Activated T-helper 17 cell treated with anti-CD3 and anti-CD28 coated beads, Interleukin-2, amount 50 U/mL, for 72 hours (primary cell): ENCODE results near the gene QARS1. TPM values are rescaled to one million over a fixed set of nuclear protein-coding genes. Genes with fewer than 3 reads are reported as not detected.

Experiments used
- ATAC-seq: fragments of 150-1000 bp; cut with Tn5 transposase; replicated peaks from 2 replicates; pipeline ENCODE4 v1.10.0; 2021; ENCODE audit warnings: mild to moderate bottlenecking, moderate library complexity
- H3K27ac Mint-ChIP-seq: one replicate; pipeline ENCODE4 v1.8.0; 2022; ENCODE audit warnings: mixed read lengths
- H3K27me3 Mint-ChIP-seq: one replicate; pipeline ENCODE4 v1.8.0; 2022; ENCODE audit warnings: mixed read lengths
- H3K36me3 Mint-ChIP-seq: one replicate; pipeline ENCODE4 v1.8.0; 2022; ENCODE audit warnings: low read depth, mild to moderate bottlenecking, mixed read lengths
- H3K4me1 Mint-ChIP-seq: one replicate; pipeline ENCODE4 v1.8.0; 2022; ENCODE audit warnings: mixed read lengths
- H3K4me3 Mint-ChIP-seq: one replicate; pipeline ENCODE4 v1.8.0; 2022; ENCODE audit warnings: mild to moderate bottlenecking, mixed read lengths
- H3K9me3 Mint-ChIP-seq: one replicate; pipeline ENCODE4 v1.8.0; 2022; ENCODE audit warnings: mixed read lengths
- total RNA-seq, 2 donors: library from RNA; stranded (reverse); gene quantifications; one replicate each; pipeline ENCODE4 v1.2.3, GENCODE V29; 2022

Gene QARS1
- total RNA-seq, 2 donors from 2014 or later = 284 to 292 TPM

DNA sequence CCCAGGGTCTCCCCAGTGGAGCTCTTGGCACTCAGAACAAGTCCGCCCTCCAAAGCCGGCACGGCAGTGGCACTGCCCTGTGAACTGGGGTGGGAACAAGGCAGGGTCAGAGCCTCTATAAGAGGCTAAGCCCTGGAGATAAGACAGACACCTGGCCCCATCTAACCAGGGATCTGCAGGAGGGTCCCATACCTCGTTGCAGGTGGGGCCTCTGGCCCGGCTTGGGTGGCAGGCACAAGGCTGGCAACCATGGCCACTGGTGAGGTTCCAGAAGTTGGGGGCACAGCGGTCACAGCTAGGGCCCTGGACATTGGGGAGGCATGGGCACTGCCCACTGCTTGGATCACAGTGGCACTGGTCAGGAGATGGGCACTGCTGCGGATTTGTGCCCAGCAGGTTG, 19.6 kb upstream of the QARS1 start:
- Mint-ChIP-seq H3K36me3 (peaks cover under 1% of the 10 kb centered on the region), H3K4me3 (no peak overlapping the region), H3K4me1 (no peaks in the 10 kb centered on the region), H3K27ac (no peak overlapping the region), H3K9me3 (no peaks in the 10 kb centered on the region), H3K27me3 (no peaks in the 10 kb centered on the region)
- no peak for ATAC-seq

DNA sequence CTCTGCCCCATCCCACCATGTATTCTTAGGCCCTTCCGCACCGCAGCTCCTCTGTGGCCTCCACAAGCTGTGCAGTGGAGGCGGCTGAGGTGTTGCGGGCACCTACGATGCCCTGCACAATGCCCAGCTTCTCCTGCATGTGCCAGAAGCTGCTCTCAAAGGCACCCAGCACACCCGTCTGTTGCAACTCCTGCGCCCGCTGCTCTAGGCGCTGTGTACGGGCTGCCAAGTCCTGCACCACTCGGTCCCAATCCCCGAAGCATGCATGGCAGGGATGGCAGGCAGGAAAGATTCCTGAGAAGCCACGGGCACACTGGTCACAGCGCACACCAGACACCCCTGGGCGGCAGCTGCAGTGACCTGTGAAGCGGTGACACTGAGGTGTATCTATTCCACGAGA, 19.1 kb upstream of the QARS1 start:
- Mint-ChIP-seq H3K27me3 (no peaks in the 10 kb centered on the region), H3K9me3 (no peaks in the 10 kb centered on the region)

DNA sequence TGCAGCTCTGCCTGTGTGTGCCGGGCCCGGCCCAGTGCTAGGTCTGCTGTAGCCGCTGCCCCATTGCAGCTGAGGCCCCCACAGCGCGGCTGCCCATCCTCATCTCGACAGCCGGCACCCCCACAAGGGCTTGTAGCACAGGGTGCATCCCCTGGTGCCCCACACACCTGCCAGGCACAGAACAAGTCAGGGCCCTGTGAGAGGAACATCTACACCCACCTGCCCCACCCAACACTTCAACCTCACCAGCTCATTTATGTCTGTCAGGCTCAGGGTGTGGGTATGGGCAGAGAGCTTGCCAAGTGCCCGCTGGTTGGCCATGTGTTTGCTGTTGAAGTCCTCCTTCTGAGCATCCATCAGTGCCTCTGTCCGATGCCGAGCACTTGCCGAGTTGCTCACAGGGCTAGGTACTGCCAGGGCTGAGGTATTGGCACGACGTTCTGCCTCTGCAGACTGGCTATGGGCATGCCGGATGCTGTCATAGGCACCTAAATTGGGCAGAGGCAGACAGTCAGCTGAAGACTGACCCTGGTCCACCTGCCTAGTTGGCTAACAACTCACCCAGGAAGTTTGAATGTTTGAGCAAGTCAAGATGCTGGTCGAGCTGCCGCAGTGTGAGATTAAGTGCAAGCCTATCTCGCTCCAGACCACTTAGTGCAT, 18.5 kb upstream of the QARS1 start:
- no peak for ATAC-seq
- Mint-ChIP-seq H3K9me3 (no peaks in the 10 kb centered on the region), H3K27me3 (no peaks in the 10 kb centered on the region), H3K27ac (no peak overlapping the region), H3K4me1 (no peaks in the 10 kb centered on the region), H3K36me3 (peaks cover 13% of the 10 kb centered on the region), H3K4me3 (no peak overlapping the region)

More for the DNA sequence above, 19.1 kb upstream of the QARS1 start:
- H3K4me3 Mint-ChIP-seq = no peak overlapping the region
- H3K27ac Mint-ChIP-seq = no peak overlapping the region
- no peak for ATAC-seq
- no peaks in the 10 kb centered on the region for H3K4me1 Mint-ChIP-seq
- H3K36me3 Mint-ChIP-seq = peaks cover 6% of the 10 kb centered on the region

DNA sequence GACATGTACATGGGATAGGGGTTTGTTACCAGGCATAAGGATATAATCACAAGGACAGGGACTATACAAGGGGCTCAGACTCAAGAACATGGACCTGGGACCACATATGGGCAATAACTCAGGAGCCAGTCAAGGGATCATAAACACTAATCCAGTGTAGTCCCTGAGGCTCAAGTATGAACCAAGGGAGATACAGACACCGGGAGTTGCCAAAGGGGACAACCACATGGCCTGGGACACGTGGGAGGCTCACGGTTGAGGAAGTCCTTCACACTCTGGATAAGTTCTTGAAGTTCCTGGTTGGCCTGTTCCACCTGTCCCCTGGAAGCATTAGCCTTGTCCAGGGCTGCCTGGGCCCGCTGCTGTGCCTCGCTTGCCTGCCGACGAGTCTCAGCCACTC, 17.9 kb upstream of the QARS1 start:
- Mint-ChIP-seq H3K4me1 (no peaks in the 10 kb centered on the region), H3K4me3 (peak overlapping the region; percentile 79), H3K27me3 (no peaks in the 10 kb centered on the region), H3K9me3 (no peaks in the 10 kb centered on the region), H3K36me3 (peaks cover 18% of the 10 kb centered on the region), H3K27ac (peak overlapping the region; percentile 79)
- ATAC-seq = no peak

DNA sequence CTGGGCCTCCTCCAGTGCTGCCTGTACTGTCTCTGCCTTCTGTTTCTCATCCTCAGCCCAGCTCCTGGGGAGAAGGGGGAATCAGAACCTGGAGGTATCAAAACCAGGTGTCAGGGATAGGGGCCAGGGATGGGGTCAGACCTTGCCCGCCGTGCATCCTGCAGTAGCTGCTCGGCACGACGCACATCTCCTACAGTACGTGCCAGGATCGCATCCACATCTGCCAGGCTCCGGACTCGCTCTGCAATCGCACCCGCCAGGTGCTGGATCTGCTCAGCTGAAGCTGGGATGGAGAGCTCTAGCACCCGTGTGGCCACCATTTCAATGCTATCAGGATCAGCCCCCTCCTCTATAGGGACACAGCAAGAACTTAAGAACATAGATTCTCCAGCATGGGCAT, 17.5 kb upstream of the QARS1 start:
- H3K27me3 Mint-ChIP-seq = no peaks in the 10 kb centered on the region
- peak overlapping the region; percentile 79 for H3K27ac Mint-ChIP-seq
- peaks cover 21% of the 10 kb centered on the region for H3K36me3 Mint-ChIP-seq
- no peaks in the 10 kb centered on the region for H3K9me3 Mint-ChIP-seq
- no peaks in the 10 kb centered on the region for H3K4me1 Mint-ChIP-seq
- no peak for ATAC-seq
- peak overlapping the region; percentile 79 for H3K4me3 Mint-ChIP-seq

DNA sequence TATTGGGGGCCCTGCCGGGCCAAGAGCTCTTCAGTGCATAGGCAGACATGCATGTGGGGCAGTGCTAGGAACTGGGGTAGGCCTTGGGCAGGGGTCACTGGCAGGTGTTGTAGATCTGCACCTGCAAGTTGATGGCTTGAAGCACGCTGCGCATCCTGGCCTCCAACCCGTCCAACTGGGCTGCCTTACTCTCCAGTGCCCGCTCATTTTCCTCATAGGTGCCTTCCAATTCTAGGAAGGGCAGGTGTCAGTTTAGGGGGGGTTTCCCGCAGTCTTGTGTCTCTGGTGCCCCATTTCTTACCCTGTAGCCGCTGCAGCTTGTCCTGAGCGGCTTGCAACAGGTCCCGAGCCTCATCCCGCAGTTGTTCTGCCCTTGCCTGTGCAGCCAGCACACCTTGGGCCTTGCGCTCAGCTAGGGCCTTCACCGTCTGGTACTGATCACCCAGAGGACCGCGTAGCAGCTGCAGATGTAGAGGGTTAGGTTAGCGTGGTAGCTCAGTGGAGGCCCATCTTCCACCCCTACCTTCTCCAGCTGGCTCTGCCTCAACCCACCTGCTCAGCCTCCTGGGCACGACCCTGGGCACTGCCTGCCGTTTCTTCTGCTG, 16.7 kb upstream of the QARS1 start:
- no peaks in the 10 kb centered on the region for H3K9me3 Mint-ChIP-seq
- no peak for ATAC-seq
- no peaks in the 10 kb centered on the region for H3K4me1 Mint-ChIP-seq
- H3K36me3 Mint-ChIP-seq = peaks cover 26% of the 10 kb centered on the region
- peak overlapping the region; percentile 79 for H3K4me3 Mint-ChIP-seq
- H3K27me3 Mint-ChIP-seq = no peaks in the 10 kb centered on the region
- H3K27ac Mint-ChIP-seq = peak overlapping the region; percentile 79

DNA sequence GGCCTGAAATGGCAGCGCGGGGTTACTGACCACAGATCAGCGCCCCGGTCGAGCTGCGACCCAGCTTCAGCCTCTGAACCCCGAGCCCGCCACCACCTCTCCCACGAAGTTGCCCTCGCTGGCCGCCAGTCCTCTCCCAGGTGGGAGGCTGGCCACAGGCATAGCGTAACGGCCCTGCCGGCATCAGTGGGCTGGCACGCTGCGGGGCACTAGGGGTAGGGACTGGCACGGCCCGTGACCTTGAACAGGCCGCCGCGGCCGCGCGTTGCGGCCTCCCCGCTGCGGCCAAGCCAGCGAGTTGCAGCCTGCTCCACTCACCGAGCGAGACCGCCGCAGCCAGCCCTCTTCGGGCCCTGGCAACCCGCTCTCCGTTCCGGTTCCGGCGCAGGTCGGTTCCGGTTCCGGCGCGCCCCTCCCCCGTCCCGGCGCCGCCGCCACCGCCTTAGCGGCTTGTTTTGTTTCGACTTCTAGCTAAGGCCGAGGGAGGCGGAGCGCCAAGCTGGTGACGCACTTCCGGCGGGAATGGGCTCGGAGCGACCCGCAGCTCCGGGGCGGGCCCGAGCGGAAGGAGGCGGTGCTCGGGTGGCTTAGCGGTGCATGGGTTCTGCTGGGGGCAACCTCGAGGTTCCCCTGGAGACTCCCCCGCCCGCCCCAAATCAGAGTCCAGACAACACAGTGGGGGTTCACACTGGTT, 16.0 kb upstream of the QARS1 start, which contains the start of gene USP19:
USP19 (minus strand) TSS at position 386 of the 694 bp plus-strand sequence. CDS start 1,678 bp downstream, outside the sequence.
- ATAC-seq = peak; percentile 97
- H3K36me3 Mint-ChIP-seq = peaks cover 33% of the 10 kb centered on the region
- H3K9me3 Mint-ChIP-seq = no peaks in the 10 kb centered on the region
- no peaks in the 10 kb centered on the region for H3K4me1 Mint-ChIP-seq
- H3K4me3 Mint-ChIP-seq = peak within 1 kb of the TSS; percentile 79
- H3K27me3 Mint-ChIP-seq = no peaks in the 10 kb centered on the region
- peak within 1 kb of the TSS; percentile 84 for H3K27ac Mint-ChIP-seq

DNA sequence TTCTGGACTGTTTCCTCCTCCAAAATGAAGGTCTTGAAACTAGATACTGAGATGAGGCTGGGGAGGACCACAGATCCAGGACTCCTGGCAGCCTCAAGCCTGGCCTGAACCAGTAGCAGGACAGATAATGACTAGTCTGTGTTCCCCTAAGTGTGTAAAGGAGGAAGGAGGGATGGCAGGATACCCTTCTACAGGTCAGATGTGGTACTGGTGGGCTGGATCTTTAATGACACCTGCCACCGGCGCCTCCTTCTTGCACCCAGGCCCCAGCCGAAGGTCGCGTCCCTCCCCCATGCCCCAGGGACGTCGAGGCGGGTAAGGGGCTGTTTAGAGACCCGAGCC, 15.5 kb upstream of the QARS1 start:
- Mint-ChIP-seq H3K9me3 (no peaks in the 10 kb centered on the region), H3K4me1 (no peaks in the 10 kb centered on the region), H3K27me3 (no peaks in the 10 kb centered on the region), H3K4me3 (peak overlapping the region; percentile 79), H3K36me3 (peaks cover 38% of the 10 kb centered on the region), H3K27ac (peak overlapping the region; percentile 84)
- ATAC-seq = peak; percentile 1

DNA sequence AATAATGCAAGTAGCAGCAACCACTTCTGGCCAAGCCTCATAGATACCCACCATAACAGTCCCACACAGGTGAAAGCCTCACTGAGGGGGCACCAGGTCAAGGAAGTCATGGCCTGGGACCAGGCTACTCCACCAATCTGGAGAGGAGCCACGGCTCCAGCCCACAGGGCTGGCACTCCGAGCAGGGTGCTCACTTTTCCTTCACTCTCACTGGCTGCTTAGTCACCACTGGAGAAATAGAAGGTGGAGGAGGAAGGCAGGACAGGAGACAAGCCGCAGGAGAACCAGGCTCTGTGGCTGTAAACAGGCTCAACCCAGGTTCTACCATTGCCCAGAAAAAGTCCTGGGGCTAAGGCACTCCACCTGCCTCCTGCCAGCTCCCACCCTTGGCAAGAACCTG, 14.9 kb upstream of the QARS1 start:
- peak overlapping the region; percentile 79 for H3K4me3 Mint-ChIP-seq
- H3K4me1 Mint-ChIP-seq = no peaks in the 10 kb centered on the region
- H3K27me3 Mint-ChIP-seq = no peaks in the 10 kb centered on the region
- H3K9me3 Mint-ChIP-seq = no peaks in the 10 kb centered on the region
- ATAC-seq = no peak
- H3K36me3 Mint-ChIP-seq = peaks cover 44% of the 10 kb centered on the region
- peak overlapping the region; percentile 84 for H3K27ac Mint-ChIP-seq

DNA sequence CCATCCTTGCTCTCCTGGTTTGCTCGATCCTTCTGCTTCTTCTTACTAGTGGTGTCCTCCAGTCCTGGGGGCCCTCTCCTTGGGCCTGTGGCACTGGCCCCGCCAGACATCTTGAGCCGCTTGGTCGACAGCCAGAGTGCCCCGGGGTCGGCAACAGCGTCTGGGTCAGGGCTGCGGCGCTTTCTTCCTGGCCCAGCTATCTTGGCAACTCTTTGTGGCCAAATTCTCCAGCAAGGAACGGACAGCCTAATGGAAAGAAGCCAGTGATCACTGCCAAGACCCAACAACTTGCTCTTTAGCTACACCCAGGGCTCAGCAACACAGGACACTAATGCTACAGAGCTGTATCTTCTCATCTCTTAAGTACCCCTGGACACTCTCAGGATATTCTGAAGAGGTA, 14.5 kb upstream of the QARS1 start:
- ATAC-seq = no peak
- H3K4me3 Mint-ChIP-seq = peak overlapping the region; percentile 79
- H3K27ac Mint-ChIP-seq = no peak overlapping the region
- H3K27me3 Mint-ChIP-seq = no peaks in the 10 kb centered on the region
- H3K9me3 Mint-ChIP-seq = no peaks in the 10 kb centered on the region
- H3K4me1 Mint-ChIP-seq = no peaks in the 10 kb centered on the region
- peaks cover 48% of the 10 kb centered on the region for H3K36me3 Mint-ChIP-seq

DNA sequence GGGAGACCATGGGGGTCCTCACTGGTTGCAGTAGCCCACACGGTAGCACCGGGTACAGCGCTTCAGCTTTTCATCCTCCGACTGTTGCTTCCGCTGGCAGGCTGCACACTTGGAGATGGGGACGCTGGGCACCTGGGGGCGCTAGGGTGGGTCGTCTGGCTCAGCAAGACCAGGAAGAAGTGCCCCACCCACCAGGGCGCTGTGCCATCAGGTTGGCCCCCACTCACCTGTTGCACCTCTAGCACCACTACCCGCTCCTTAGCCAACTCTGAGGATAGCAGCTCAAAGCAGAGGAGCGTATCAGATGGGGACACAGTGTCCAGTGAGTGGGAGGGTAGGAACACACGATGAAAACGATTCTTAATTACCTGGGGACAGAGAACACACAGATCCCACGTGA, 7.7 kb upstream of the QARS1 start:
- no peak overlapping the region for H3K27ac Mint-ChIP-seq
- no peaks in the 10 kb centered on the region for H3K9me3 Mint-ChIP-seq
- H3K4me1 Mint-ChIP-seq = peaks cover 4% of the 10 kb centered on the region
- ATAC-seq = no peak
- peaks cover 71% of the 10 kb centered on the region for H3K36me3 Mint-ChIP-seq
- no peaks in the 10 kb centered on the region for H3K27me3 Mint-ChIP-seq
- H3K4me3 Mint-ChIP-seq = no peak overlapping the region

DNA sequence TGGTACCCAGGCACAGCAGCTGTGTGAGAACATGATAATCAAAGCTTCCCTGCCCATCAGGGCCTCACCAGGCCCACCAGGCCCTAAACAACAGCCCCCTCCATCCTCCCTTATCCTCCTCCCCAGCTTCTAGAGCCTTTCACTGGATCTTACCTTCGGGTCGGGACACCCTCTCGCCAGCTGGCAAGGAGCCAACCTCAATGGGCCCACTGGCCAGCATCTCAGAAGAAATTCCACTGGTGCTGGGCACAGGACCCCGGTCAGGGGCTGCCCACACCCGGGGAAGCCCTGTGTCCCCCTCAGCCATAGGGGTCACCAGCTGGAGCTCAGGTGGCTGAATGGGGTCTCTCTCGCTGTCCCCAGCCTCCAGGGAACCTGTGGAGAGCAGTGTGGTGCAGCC, 6.8 kb upstream of the QARS1 start:
- Mint-ChIP-seq H3K9me3 (no peaks in the 10 kb centered on the region), H3K36me3 (peaks cover 66% of the 10 kb centered on the region), H3K4me1 (peaks cover 4% of the 10 kb centered on the region), H3K4me3 (no peak overlapping the region), H3K27ac (no peak overlapping the region), H3K27me3 (no peaks in the 10 kb centered on the region)
- ATAC-seq = no peak

DNA sequence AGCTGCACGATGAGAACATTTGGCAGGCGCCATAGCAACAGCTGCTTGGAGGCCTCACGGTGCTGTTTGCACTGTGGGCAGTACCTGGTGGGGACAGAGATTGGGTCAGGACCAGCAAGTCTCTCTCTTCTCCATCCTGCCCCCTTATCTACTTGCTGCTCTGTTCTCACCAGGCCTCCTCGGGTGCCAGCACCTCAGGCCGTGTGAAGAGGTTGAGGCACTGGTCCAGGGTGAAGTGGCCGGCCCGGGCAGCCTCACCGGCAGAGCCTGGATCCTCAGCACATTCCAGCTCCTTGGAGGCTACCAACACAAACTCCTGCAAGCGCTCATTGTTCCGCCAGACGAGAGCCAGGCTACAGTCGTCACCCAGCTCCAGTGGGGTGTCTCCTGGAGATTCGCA, 6.2 kb upstream of the QARS1 start:
- no peaks in the 10 kb centered on the region for H3K27me3 Mint-ChIP-seq
- H3K4me3 Mint-ChIP-seq = no peak overlapping the region
- peaks cover 61% of the 10 kb centered on the region for H3K36me3 Mint-ChIP-seq
- ATAC-seq = no peak
- no peak overlapping the region for H3K27ac Mint-ChIP-seq
- H3K4me1 Mint-ChIP-seq = peaks cover 5% of the 10 kb centered on the region
- H3K9me3 Mint-ChIP-seq = no peaks in the 10 kb centered on the region

DNA sequence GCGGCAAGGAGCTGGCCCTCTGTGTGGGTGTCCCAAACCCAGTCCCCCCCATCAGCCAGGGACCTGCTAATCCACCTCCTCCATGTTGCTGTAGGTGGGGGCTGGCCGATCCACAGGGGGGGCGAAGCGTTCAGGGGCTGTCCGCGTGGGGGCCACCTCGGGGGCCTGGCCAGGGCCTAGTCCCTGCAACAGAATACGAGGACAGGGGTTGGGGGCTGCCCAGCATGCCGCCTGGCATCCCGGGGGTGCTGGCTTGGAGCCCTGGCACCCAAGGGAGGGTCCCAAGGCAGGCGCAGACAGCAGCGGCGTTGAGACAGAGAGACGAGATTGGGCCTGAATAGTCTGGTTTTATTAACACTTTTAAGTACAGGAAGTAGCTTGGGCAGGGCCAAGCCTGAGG, 3.8 kb upstream of the QARS1 start:
- Mint-ChIP-seq H3K27ac (no peak overlapping the region), H3K4me1 (peaks cover 8% of the 10 kb centered on the region), H3K9me3 (no peaks in the 10 kb centered on the region), H3K4me3 (no peak overlapping the region), H3K27me3 (no peaks in the 10 kb centered on the region), H3K36me3 (peaks cover 38% of the 10 kb centered on the region)
- ATAC-seq = no peak

DNA sequence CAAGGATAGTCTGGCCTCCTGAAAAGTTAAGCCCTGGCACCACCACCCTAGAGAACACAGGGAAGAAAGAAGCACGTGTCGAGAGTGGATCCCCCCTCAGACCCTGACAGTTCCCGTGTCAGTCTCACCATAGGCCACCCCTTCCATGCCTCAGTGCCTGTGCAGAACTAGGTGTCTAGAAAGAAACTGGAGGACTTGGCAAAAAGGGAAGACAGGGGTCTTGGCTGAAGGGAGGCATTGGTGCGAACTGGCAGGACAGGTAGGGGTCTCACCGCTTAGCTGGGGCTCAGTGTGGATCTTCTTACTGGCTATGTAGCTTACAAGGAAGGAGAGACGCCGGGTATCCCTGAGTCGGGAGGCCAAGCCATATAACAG, 518 bp downstream of the QARS1 start:
- H3K36me3 Mint-ChIP-seq = peaks cover 45% of the 10 kb centered on the region
- H3K4me3 Mint-ChIP-seq = peak overlapping the region; percentile 95
- peak overlapping the region; percentile 95 for H3K27ac Mint-ChIP-seq
- H3K4me1 Mint-ChIP-seq = peaks cover 4% of the 10 kb centered on the region
- H3K27me3 Mint-ChIP-seq = no peaks in the 10 kb centered on the region
- no peak for ATAC-seq
- H3K9me3 Mint-ChIP-seq = no peaks in the 10 kb centered on the region
